Caco-2 (cell line): Measurements from ENCODE around the gene LRRC2. TPM values are rescaled to one million over a fixed set of nuclear protein-coding genes. Genes with fewer than 3 reads are reported as not detected.

Source experiments
- BruUV-seq: library from RNA; stranded (reverse); fragments of 400-500 nt; replicated peaks from 2 replicates; lab custom pipeline; 2021; lab: Mats Ljungman, UMichigan
- CTCF ChIA-PET: fragments of 300-600 bp; sonication (Branson Sonifier 250); formaldehyde crosslinking; loops from one replicate; lab custom pipeline; 2022; ENCODE audit warnings: antibody characterized with exemption; lab: Charles Lee
- POLR2A ChIA-PET: fragments of 300-600 bp; sonication (Branson Sonifier 250); formaldehyde crosslinking; loops from one replicate; lab custom pipeline; 2022; ENCODE audit warnings: antibody characterized with exemption; lab: Charles Lee
- DNase-seq, 2 experiments: peaks; one replicate each; pipeline versions ENCODE4 v3.0.0 to v3.0.0-alpha.2; 2020 to 2022
- H3K27me3 ChIP-seq: replicated peaks from 2 replicates; pipeline ENCODE4 v1.6.0; 2011; ENCODE audit warnings: low read length; ENCODE audit not compliant: control insufficient read depth, insufficient read depth
- H3K36me3 ChIP-seq: 2 replicates; pipeline ENCODE4 v1.5.1; 2011; ENCODE audit warnings: low read length; ENCODE audit not compliant: control insufficient read depth, insufficient read depth
- H3K4me1 ChIP-seq: fragments of 250-450 bp; sonication (Bioruptor Pico); 2 replicates; pipeline ENCODE4 v1.5.1; 2020; ENCODE audit warnings: mild to moderate bottlenecking
- H3K4me3 ChIP-seq: 2 replicates; pipeline ENCODE4 v1.5.1; 2011; ENCODE audit warnings: low read depth, mild to moderate bottlenecking, control low read depth, low read length
- H3K9me3 ChIP-seq: fragments of 250-450 bp; sonication (Bioruptor Pico); 2 replicates; pipeline ENCODE4 v1.5.1; 2020; ENCODE audit warnings: mild to moderate bottlenecking, moderate library complexity
- H3K27ac Mint-ChIP-seq: one replicate; pipeline ENCODE4 v1.8.0; 2022; ENCODE audit warnings: mixed read lengths; ENCODE audit not compliant: unreplicated experiment
- H3K27me3 Mint-ChIP-seq: one replicate; pipeline ENCODE4 v1.8.0; 2022; ENCODE audit warnings: mixed read lengths; ENCODE audit not compliant: insufficient read depth, unreplicated experiment
- H3K36me3 Mint-ChIP-seq: one replicate; pipeline ENCODE4 v1.8.0; 2022; ENCODE audit warnings: mild to moderate bottlenecking, mixed read lengths; ENCODE audit not compliant: insufficient read depth, unreplicated experiment
- H3K4me1 Mint-ChIP-seq: one replicate; pipeline ENCODE4 v1.8.0; 2022; ENCODE audit warnings: low read depth, mixed read lengths; ENCODE audit not compliant: unreplicated experiment
- H3K4me3 Mint-ChIP-seq: one replicate; pipeline ENCODE4 v1.8.0; 2022; ENCODE audit warnings: mild to moderate bottlenecking, moderate library complexity, mixed read lengths; ENCODE audit not compliant: unreplicated experiment
- H3K9me3 Mint-ChIP-seq: one replicate; pipeline ENCODE4 v1.8.0; 2022; ENCODE audit warnings: mixed read lengths; ENCODE audit not compliant: unreplicated experiment
- intact Hi-C: fragments of 100-400 bp; cut with micrococcal nuclease; formaldehyde crosslinking; loops from one replicate; pipeline ENCODE4 v1.10.0; 2022; ENCODE audit not compliant: unreplicated experiment
- total RNA-seq: library from RNA; stranded (reverse); gene quantifications from 2 replicates; pipeline ENCODE4 v1.2.3, GENCODE V29; 2022
- TF ChIP-seq, protein P1 (sequence below), 2 experiments: fragments of 200-600 bp in 1 of 2; IDR thresholded peaks; 1 replicate in 1 of 2; 2 replicates in 1 of 2; pipeline versions ENCODE4 v1.5.1 to v1.8.0; 2011 to 2022; ENCODE audit warnings: antibody characterized with exemption in 1 of 2, control low read depth in 1 of 2, inconsistent platforms in 1 of 2, low read depth in 1 of 2, low read length in 1 of 2, mild to moderate bottlenecking in 1 of 2, moderate library complexity in 1 of 2; ENCODE audit not compliant: insufficient read depth in 1 of 2, severe bottlenecking in 1 of 2, unreplicated experiment in 1 of 2

Gene LRRC2
- total RNA-seq, 1 experiment from 2014 or later = 0.27 TPM

GRCh38 chr3:46574243-46574646, 8.1 kb upstream of the LRRC2 start:
- TF ChIP-seq, protein P1, sequence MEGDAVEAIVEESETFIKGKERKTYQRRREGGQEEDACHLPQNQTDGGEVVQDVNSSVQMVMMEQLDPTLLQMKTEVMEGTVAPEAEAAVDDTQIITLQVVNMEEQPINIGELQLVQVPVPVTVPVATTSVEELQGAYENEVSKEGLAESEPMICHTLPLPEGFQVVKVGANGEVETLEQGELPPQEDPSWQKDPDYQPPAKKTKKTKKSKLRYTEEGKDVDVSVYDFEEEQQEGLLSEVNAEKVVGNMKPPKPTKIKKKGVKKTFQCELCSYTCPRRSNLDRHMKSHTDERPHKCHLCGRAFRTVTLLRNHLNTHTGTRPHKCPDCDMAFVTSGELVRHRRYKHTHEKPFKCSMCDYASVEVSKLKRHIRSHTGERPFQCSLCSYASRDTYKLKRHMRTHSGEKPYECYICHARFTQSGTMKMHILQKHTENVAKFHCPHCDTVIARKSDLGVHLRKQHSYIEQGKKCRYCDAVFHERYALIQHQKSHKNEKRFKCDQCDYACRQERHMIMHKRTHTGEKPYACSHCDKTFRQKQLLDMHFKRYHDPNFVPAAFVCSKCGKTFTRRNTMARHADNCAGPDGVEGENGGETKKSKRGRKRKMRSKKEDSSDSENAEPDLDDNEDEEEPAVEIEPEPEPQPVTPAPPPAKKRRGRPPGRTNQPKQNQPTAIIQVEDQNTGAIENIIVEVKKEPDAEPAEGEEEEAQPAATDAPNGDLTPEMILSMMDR (IDR thresholded peaks at IDR 0.05; ENCODE audit: insufficient read depth in 1 of 2, low read depth in 1 of 2, low read length in 1 of 2, severe bottlenecking in 1 of 2, unreplicated experiment in 1 of 2) = no peak
- intact Hi-C loops = loop anchor here (1.0 kb wide), 2 partner anchors 12 to 16 kb away; no protein-coding TSS in a partner anchor
- no peaks in the 10 kb centered on the region for H3K9me3 Mint-ChIP-seq
- H3K9me3 ChIP-seq = no peaks in the 10 kb centered on the region
- H3K27me3 ChIP-seq = no peaks in the 10 kb centered on the region
- no peaks in the 10 kb centered on the region for H3K27me3 Mint-ChIP-seq
- peak overlapping the region; percentile 66 for H3K27ac Mint-ChIP-seq
- BruUV-seq = no TSS peak
- CTCF ChIA-PET = interaction anchor here (1.3 to 2.6 kb wide), 4 partner anchors 9 to 19 kb away, joined by 4 to 14 read pairs (median 5); no protein-coding TSS in a partner anchor
- DNase-seq = peak; percentile 85 to 86
- peaks cover 25% of the 10 kb centered on the region for H3K4me1 ChIP-seq
- H3K4me3 Mint-ChIP-seq = peak overlapping the region; percentile 38
- H3K4me3 ChIP-seq = no peak overlapping the region
- H3K36me3 ChIP-seq = no peaks in the 10 kb centered on the region
- no peaks in the 10 kb centered on the region for H3K36me3 Mint-ChIP-seq
- no peaks in the 10 kb centered on the region for H3K4me1 Mint-ChIP-seq
- POLR2A ChIA-PET = interaction anchor here (1.3 to 1.9 kb wide), 2 partner anchors 12 to 16 kb away, joined by 4 to 9 read pairs; no protein-coding TSS in a partner anchor

DNA sequence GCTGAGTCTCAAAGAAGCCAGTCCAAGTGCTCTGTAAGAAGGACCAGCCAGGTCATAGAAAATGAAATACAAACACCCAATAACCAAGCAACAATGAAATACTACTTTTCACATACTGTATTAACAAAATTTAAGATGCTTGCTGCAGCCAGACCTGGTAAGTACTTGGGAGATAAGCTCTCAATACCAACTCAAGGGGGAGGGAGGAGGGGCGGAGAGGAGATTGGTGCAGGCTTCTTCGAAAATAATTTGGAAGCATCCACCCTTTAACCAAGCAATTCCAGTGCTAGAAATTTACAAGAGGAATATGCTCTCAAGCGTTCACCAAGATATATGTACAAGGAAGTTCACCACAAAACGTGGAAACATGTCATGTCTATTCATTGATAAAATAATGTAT, 7.6 kb upstream of the LRRC2 start:
- Mint-ChIP-seq H3K27me3 (no peaks in the 10 kb centered on the region), H3K4me3 (no peak overlapping the region), H3K4me1 (no peaks in the 10 kb centered on the region), H3K9me3 (no peaks in the 10 kb centered on the region), H3K27ac (peak overlapping the region; percentile 66), H3K36me3 (no peaks in the 10 kb centered on the region)
- POLR2A ChIA-PET = interaction anchor here (1.3 to 1.9 kb wide), 2 partner anchors 12 to 15 kb away, joined by 4 to 9 read pairs; no protein-coding TSS in a partner anchor
- intact Hi-C loops = loop anchor here (1.0 kb wide), 2 partner anchors 13 to 15 kb away; no protein-coding TSS in a partner anchor
- Histone ChIP-seq H3K36me3 (no peaks in the 10 kb centered on the region), H3K4me1 (peaks cover 25% of the 10 kb centered on the region), H3K27me3 (no peaks in the 10 kb centered on the region), H3K4me3 (no peak overlapping the region), H3K9me3 (no peaks in the 10 kb centered on the region)
- TF ChIP-seq, protein P1 (IDR thresholded peaks at IDR 0.05; ENCODE audit: insufficient read depth in 1 of 2, low read depth in 1 of 2, low read length in 1 of 2, severe bottlenecking in 1 of 2, unreplicated experiment in 1 of 2) = no peak
- CTCF ChIA-PET = interaction anchor here (1.3 to 2.6 kb wide), 3 partner anchors 10 to 15 kb away, joined by 4 to 14 read pairs (median 6); no protein-coding TSS in a partner anchor
- no TSS peak for BruUV-seq
- no peak for DNase-seq

GRCh38 chr3:46571684-46572083, 5.6 kb upstream of the LRRC2 start:
- no peaks in the 10 kb centered on the region for H3K9me3 Mint-ChIP-seq
- intact Hi-C loops = no loop called here
- CTCF ChIA-PET = interaction anchor here (1.5 kb wide), 1 partner anchor 13 kb away, joined by 6 read pairs; no protein-coding TSS in a partner anchor
- no peak overlapping the region for H3K27ac Mint-ChIP-seq
- H3K27me3 Mint-ChIP-seq = no peaks in the 10 kb centered on the region
- peaks cover 25% of the 10 kb centered on the region for H3K4me1 ChIP-seq
- no peaks in the 10 kb centered on the region for H3K36me3 ChIP-seq
- POLR2A ChIA-PET = no interaction called here
- no peaks in the 10 kb centered on the region for H3K9me3 ChIP-seq
- no peak overlapping the region for H3K4me3 ChIP-seq
- H3K36me3 Mint-ChIP-seq = no peaks in the 10 kb centered on the region
- DNase-seq = no peak
- H3K4me1 Mint-ChIP-seq = no peaks in the 10 kb centered on the region
- H3K4me3 Mint-ChIP-seq = no peak overlapping the region
- no peaks in the 10 kb centered on the region for H3K27me3 ChIP-seq
- TF ChIP-seq, protein P1 (IDR thresholded peaks at IDR 0.05; ENCODE audit: insufficient read depth in 1 of 2, low read depth in 1 of 2, low read length in 1 of 2, severe bottlenecking in 1 of 2, unreplicated experiment in 1 of 2) = no peak
- no TSS peak for BruUV-seq
